ENCODE results near the gene KCTD17.

KCTD17 gene

DNA sequence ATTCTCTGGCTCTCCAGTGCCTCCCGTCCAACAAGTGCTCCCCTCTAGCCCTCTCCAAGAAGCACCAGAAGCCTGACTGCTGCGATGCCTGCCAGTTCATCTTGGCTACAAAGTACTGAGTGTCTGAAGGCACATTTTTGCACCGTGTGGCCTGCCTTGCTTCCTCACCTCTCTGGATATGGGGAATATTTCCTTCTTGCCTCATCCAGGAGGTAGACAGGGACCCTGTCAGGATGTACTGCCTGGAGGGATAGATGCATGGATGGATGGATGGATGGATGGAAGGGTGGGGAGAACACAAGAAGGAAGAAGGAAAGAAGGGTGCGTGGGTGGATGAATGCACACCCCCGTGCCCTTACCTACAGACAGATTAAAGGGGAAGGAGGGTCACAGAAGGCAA, 27.6 kb downstream of the KCTD17 start:
- no peak for DNase-seq (ENCODE audit: low read depth)

DNA sequence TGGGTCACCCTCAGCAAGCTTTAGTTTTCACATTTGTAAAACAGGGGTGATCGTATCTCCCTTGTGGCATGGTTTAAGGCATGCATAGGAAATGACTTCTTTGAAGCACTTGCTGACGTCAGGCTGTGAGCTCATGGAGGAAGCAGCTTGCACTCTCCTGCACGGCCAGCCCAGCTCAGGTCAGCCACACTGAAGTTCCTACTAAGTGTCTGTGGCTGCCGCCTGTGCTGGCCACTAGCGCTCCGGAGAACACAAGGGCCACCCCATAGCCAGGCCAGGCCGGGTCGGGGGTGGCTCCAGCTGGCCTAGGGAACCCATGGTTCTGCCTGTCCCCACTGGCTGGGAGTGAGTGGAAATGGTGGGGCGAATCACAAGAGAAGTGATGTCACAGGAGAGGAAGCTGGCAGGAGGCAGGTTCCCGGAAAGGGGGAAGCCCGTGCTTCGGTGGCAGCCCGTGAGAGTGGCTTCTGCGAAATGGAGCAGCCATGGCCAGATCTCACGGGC, 28.2 kb downstream of the KCTD17 start:
- peak; percentile 58 for DNase-seq (ENCODE audit: low read depth)

DNA sequence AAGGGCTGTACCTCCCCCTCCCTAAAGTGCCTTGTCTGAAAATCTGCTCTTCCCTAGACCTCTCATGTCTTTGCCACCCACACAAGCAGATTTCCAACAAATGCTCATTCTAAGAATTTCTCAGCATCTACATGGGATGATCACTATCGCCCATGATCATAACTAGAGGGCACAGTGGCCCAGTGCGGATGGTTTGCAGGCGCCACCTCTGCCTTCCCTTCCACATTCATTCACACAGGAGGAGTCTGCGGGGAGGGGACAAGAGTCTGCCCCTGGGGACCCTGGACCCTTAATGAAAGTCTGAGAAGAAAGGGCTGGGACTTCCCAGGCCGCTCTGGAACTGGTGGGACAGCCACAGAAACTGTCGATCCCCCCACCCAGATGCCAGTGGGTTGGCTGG, 28.9 kb downstream of the KCTD17 start:
- DNase-seq (ENCODE audit: low read depth): no peak

DNA sequence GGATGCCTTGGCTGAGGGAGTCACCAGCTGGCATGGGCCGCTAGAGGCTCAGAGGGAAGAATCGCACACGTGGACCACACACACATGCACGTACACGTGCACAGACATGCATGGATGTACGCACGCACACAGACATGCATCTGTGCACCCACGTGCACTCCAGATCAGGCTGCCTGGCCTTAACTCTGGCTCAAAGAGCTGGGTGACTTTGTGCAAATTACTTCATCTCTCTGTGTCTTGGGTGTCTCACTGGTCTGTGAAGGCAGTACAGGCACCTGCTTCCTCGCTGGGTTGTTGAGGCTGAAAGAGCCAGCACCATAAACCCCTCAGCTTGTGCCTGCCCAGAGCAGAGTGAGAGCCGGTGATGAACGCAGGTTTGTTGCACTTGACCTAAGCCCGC, 29.3 kb downstream of the KCTD17 start:
- no peak for DNase-seq (ENCODE audit: low read depth)

DNA sequence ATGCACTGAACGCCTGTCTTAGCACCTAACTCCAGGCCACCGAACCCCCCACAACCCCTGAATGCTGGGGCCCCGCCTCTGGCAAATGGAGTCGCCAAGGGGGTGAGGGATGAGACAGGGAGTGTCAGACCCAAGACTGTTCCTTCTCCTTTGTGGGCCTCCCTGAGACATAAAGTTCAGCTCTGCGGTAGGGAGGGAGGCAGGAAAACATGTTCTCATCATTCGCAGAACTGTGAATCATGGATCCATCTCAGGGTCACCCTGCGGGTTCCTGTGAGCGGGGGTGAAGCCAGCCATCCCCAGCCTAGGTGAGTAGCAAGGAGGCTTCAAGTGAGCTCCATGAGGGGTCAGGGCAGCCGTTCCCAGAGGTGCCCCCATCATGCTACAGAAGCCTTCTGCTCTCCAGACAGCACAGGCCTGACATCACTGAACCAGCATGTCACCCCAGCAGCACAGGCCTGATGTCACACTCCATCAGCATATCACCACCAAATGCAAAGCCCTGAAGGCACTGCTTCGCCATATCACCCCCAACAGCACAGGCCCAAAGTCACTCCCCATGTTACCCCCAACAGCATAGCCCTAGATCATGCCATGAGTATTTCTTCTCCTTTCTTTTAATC, 30.8 kb downstream of the KCTD17 start:
- no peak for DNase-seq (ENCODE audit: low read depth)

DNA sequence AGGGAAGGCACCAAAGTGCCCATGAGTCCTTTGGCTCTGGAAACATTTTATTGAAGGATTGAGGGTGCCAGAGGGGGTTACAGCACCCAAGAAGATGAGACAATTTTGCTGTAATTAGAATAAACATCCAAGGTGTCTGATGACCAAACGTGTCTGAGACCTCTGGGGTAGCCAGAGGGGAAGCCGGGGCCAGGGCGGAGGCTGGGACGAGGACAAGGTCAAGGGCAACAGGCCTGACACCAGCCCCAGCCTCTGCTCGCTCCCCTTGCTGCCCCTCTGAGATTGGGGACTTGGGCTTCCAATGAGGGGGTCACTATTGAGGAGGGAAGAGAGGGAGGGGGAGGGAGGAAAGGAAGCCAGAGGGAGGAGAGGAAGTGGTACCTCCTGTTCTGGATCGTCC, 32.4 kb downstream of the KCTD17 start:
- DNase-seq (ENCODE audit: low read depth): no peak

DNA sequence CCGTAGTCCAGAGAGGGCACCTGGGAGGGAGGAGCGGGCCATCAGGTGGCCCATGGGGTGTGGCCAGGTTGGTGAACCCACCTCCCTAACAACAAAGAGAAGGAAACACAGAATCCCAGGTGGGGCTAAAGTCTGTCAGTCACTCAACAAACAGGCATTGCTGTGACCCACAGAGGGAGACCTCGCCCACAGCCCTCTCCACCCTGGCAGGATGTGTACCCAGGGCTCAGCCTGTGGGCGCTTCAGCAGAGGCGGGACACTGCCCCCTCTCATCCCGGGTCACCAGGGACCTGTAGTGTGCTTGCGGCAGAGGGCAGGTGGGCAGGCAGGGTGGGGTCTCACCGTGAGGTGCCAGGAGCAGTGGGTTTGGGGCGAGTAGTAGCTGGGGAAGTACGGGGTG, 32.8 kb downstream of the KCTD17 start:
- DNase-seq (ENCODE audit: low read depth): no peak

DNA sequence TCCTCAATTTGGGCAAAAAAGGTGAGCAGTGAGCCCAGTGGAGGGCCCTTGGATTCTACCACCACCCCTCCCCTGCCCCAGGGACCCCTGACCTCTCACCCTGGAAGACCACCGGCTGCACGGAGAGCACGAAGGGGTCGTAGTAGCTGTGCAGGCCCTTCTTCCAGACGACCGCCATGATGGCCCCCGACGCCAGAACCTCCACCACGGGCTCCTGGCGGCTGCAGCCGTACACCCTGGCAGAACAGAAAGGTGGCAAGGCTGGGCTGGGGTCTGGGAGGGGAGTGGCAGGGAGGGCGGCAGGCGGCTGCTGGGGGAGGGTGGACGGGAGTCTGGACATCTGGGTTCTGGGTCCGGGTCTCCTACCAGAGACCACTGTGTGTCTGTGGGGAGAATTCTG, 34.6 kb downstream of the KCTD17 start:
- no peak for DNase-seq (ENCODE audit: low read depth)

DNA sequence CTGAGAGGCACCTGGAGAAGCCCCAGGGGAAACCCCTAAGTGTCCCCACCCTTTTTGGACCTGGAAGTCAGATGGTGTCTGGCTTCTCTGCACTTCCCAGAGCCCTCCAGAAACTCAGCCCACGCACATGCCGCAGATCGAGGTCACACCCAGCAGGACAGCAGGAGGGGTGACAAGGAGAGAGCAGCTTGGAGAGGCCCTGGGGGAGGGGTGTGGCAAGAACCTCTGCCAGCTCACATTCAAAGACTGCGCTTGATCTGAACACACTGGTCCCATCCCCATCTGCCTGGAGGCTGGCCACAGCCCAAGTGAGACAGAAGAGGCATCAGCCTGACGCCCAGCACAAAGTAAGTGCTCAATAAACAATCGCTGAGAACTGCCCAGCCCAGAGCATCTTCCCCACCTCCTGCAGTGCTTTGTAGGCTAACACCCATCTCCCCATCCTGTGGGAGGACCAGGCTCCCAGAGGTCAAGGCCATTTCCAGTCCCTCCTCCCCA, 36.6 kb downstream of the KCTD17 start:
- DNase-seq (ENCODE audit: low read depth): no peak

DNA sequence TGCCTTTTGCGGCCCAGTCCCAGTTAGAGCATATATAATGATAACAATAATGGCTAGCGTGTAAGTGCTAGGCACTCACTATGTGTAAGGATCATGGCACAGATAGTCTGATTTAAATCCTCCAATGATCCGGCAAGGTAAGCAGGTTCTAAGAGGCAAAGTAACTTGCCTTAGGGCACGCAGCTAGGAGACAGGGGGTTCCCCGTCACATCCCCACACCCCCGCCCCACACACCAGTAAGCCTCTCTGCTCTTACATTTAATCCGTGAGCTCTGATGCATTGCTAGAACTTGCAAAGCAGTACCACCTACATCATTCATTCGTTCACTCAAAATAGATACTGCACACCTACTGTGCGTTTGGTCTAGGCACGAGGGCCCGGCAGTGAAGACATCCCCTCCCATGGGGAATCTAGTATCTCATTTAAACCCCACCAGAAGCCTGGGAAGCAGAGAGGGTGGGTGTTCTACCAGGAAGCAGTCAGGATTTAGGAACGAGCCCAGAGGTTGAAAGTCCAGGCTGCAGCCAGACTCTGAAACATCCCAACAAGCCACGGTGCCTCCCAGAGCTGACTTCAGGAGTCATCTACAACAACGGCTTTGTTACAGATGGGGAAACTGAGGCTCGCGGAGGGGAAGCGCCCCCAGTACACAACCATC, 37.3 kb downstream of the KCTD17 start:
- DNase-seq (ENCODE audit: low read depth): no peak

DNA sequence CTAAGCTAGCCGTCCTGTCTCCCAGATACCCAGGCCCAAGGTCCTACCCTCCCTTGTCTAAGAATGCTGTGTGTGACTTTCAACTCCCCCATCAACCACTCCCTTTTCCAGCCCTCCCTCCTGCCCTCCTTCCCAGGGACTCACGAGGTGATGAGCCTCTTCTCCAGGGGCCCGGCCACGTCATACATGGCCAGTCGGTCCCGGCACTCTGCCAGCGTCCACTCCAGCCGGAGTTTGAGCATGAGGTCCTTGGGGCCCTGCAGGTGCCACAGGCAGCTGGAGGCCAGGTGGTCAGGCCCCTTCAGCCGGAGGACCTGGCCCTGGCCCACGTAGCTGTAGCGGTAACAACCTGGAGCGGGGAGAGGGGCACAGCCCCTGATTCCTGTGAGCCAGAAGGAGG, 37.9 kb downstream of the KCTD17 start:
- no peak for DNase-seq (ENCODE audit: low read depth)

DNA sequence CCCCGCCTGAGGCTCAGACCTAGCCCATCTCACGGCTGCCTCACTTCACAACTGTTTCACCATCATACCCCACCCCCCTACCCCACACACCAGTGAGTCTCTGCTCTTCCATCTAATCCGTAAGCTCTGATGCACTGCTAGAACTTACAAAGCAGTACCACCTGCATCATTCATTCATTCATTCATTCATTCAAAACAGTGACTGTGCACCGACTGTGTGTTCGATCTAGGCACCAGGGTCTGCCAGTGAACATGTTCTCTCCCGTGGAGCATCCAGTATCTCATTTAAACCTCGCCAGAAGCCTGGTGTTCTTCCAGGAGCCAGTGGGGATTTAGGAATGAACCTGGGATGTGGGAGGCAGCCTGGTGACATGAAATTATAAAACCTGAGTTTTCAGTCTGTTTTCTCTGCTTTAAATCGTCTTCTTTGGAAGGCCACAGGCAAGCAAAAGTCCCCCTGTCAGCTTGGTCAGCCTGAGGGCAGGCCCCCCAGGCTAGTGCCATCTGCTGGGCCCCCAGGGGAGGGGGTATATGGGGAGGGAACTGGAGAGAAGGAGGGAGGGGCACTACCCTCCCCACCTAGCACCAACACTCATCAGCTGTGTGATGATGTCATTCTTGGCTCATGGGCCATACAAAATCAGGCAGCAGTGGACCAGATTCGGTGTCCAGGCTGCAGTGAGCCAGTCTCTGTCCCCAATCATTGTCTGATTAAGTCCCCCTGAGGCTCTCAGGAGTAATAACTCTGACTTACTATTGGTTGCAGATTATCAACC, 39.6 kb downstream of the KCTD17 start:
- DNase-seq (ENCODE audit: low read depth): no peak

DNA sequence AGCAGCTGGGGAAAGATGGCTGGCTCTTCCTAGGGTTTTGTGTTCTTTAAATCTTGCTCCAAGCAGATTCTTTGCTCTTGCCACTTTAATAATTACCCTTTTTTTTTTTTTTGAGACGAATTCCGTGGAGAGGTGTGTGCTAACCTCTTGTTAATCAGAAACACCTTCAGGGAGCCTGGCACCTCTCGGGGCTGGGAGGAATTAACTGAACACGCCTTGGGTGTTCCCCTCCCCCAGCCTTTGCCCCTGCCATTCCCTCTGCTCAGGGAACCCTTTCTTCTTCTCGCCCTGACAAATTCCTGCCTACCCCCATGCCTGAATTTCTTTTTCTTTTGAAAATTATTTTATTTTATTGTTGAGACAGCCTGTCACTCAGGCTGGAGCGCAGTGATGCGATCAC, 40.5 kb downstream of the KCTD17 start:
- DNase-seq (ENCODE audit: low read depth): no peak

DNA sequence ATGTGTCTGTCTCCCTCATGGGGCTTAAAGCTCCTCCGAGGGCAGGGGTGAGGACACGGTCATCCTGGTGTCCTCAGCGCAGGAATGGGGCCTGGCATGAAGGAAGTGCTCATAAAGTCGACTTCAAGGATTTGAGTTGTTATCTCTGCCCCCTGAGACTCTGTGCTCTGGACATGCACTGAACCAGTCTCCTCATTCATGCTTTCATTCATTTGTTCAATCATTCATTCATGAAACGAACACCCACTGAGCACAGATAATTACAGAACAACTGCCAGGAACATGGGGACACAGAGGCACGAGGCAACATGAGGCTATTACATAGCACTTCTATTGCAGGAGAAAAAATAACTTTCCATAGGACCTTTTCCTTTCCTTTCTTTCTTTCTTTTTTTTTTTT, 41.5 kb downstream of the KCTD17 start:
- no peak for DNase-seq (ENCODE audit: low read depth)

DNA sequence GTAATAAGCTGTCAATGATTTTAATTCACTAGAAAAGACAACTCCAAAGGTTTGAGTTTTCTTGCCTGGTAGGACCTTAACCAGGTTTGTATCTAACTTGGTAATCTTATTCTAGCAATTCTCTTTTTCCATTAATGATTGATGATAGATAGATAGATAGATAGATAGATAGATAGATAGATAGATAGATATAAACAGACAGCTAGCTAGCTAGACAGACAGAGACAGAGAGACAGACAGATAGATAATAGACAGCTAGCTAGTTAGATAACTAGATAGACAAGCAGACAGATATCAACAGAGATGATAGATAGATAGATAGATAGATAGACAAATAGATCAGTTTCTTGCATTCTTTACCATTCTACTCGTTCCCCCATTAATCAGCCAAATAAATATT, 42.7 kb downstream of the KCTD17 start:
- no peak for DNase-seq (ENCODE audit: low read depth)

DNA sequence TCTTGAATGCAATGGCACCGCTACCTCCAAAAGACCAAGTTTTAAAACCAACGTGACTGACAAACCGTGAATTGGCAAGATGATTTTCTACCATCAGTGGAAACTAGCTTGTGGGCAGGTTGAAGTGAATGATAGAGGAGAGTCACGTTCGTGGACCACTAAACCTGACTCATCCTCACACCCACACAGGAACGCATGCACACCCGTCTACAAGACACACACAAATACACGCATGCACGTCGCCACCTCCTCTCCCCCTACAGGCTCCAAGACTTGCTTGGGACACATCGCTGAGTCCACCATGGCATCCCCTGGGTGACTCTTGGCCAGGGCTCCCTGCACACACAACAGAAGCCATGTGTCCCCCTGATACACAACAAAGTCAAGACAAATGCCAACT, 43.6 kb downstream of the KCTD17 start:
- DNase-seq (ENCODE audit: low read depth): peak; percentile 41

DNA sequence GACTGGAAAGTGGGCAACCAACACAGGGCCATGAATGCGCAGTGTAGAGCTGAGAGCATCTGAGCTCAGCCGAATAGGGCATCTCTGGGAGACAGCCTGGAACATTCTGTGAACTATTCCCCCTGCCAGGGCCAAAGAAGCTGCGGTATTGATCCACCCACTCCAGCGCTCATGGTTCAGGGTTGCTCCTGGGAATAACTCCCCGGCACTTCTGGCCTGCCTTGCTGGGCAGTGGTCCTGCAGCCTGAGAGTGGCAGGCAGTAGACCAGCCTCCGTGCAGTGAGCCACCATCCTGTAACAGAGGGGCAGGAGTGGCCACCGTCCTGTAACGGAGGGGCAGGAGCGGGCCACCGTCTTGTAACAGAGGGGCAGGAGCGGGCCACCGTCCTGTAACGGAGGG, 45.8 kb downstream of the KCTD17 start:
- DNase-seq (ENCODE audit: low read depth): no peak

DNA sequence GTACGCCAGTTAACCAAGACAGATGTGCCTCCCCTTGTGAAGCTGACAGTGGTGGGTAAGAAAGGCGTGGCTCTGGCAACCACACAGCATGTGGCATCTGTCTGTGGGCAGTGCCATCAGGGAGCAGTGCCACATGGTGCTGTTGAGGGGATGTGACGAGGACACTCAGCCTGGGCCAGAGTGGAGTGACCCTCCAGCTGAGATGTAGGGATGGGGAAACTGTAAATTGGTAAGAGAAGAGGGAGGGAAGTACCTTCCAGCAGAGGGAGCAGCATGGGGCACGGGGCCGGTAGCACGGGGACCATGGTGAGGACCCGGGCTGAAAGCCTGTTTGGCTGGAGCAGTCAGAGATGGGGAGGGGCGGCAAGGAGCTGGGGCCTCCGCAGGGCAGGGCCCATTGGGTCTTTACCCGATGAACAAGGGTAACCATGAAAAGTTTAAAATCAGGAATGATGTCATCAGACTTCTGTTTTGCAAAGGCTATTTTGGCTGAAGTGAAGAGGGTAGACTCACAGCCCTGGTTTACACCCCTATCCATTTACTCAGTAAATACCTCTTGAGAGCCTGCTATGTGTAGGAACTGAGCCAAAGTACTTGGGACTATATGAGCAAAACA, 47.5 kb downstream of the KCTD17 start:
- DNase-seq (ENCODE audit: low read depth): no peak

DNA sequence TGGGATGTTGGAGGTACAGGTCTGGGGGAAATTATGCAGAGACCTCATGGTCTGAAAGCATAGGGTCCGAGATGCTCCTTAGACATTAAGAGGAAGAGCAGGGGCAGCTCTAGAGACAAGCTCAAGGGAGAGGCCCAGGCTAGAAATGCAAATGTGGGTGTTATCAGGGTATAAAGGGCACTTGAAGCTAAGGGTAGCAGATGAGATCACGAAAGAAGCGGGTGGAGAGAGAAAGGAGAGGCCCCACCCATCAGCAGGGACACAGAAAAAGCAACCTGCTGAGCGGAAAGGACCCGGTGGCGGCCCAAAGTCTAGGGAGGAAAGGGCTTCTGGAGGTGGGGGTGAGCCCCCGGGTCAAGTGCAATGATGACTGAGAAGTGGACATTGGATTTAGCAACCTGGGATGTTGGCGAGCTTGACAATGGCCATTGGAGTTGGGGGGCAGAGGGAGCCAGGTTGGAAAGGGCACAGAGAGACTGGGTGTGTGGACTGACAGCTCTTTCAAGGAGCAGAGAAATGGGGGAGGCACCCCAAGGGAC, 49.1 kb downstream of the KCTD17 start:
- DNase-seq (ENCODE audit: low read depth): no peak

DNA sequence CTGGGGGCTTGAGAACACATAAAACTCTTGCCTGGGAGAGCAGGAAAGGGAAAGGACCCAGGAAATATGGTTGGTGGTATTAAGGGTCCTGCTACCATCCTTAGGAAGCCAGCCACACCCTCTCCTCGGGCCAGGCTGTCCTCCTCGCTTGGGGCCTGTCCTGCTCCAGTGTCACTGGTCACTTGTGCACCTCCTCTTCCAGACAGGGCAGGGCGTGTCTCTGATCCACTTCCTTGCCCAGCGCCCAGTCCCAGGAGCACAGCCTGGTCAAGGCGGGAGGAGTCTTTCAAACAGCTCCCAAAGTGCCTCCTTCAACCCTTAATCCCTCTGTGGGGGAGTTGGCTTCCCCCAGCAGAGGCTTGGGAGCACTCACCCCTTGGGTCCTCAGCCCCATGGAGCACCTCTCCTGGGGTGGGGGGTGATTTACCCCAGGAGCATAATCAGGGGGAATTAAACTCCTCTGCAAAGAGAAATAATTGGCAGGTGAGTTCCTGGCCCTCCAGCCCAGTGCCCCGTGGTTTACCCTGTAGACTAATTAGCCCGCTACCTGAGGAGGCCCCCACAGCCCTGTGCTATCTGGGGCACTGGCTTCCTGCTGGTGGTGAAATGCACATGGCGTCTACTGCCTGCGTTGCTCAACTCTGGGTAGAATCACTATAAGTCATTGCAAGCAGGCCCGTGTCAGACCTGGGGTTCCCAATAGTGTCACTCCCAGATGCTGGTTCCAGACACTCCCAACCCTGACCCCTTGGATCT, 49.9 kb downstream of the KCTD17 start:
- DNase-seq (ENCODE audit: low read depth): no peak

DNA sequence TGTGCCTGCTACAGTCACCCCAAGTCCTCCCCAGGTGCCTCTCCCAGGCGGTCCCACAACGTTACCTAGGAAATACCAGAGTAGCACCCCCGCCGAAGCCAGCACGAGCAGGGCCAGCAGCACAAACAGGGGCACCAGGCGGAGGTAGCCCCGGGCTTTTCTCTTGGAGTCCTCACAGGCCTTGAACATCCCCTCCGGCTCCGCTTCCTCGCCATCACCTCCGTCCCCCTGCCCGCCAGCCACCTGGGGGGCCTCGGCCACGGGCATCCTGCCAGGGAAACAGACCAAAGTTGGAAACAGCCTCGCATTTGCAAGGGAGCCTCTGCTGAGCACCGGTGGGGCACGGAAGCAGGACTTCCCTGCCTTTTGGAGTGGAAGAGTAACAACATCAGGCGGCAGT, 51.6 kb downstream of the KCTD17 start:
- no peak for DNase-seq (ENCODE audit: low read depth)

Measured in activated gamma-delta T cell treated with anti-CD3 and anti-CD28 coated beads, Interleukin-2, amount 50 U/mL, for 16 hours (primary cell).